Endothelial cell (in vitro differentiated cells): ENCODE results near the gene PLXNA2. TPM values are rescaled to one million over a fixed set of nuclear protein-coding genes. Genes with fewer than 3 reads are reported as not detected.

Source experiments
- DNase-seq: peaks from one replicate; pipeline ENCODE4 v3.0.0; 2021; ENCODE audit warnings: low spot score
- H3K27ac Mint-ChIP-seq: one replicate; pipeline ENCODE4 v1.8.0; 2021; ENCODE audit warnings: mixed read lengths, inconsistent platforms; ENCODE audit not compliant: unreplicated experiment
- H3K27me3 Mint-ChIP-seq: one replicate; pipeline ENCODE4 v1.8.0; 2021; ENCODE audit warnings: mild to moderate bottlenecking, moderate library complexity, mixed read lengths, inconsistent platforms; ENCODE audit not compliant: unreplicated experiment
- H3K36me3 Mint-ChIP-seq: one replicate; pipeline ENCODE4 v1.8.0; 2021; ENCODE audit warnings: mild to moderate bottlenecking, low read depth, mixed read lengths, inconsistent platforms; ENCODE audit not compliant: unreplicated experiment
- H3K4me1 Mint-ChIP-seq: one replicate; pipeline ENCODE4 v1.8.0; 2021; ENCODE audit warnings: mild to moderate bottlenecking, mixed read lengths, inconsistent platforms; ENCODE audit not compliant: unreplicated experiment
- H3K4me3 Mint-ChIP-seq: one replicate; pipeline ENCODE4 v1.8.0; 2021; ENCODE audit warnings: mild to moderate bottlenecking, mixed read lengths, inconsistent platforms; ENCODE audit not compliant: unreplicated experiment
- H3K9me3 Mint-ChIP-seq: one replicate; pipeline ENCODE4 v1.8.0; 2021; ENCODE audit warnings: mixed read lengths, inconsistent platforms; ENCODE audit not compliant: unreplicated experiment
- CTCF ChIP-seq: fragments of 200-600 bp; sonication (generic); IDR thresholded peaks from one replicate; pipeline ENCODE4 v1.5.0; 2021; ENCODE audit warnings: antibody characterized with exemption; ENCODE audit not compliant: unreplicated experiment
- total RNA-seq: library from RNA; stranded (reverse); fragmentation: NEBNext Ultra II Directional; extraction: Animal tissue kit (Norgen Biotek cat#: 25700); gene quantifications from one replicate; pipeline ENCODE4 v1.2.1, GENCODE V29; 2021; ENCODE audit not compliant: unreplicated experiment

The PLXNA2 gene
- total RNA-seq, 1 donor from 2014 or later = 25.6 TPM

DNA sequence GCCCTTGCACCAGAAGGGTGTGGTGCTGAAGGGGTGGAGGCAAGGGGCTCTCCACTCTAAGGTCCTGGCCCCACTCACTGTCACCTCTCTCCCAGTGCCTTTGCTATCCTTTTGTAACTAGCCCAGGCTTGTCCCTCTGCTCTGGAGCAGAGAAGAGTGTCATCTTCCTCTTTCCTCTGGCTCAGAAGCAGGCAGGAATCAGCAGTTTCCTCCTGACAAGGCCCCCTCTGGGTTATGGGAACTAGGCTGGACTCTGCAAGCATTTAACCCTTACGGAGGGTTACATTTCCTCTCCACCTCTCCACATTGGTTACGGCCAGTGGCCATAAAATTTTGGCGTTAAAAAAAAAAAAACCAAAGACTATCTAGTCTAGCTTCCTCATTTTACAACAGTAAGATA lies 30.4 kb downstream of the PLXNA2 start:
- Mint-ChIP-seq H3K9me3 (no peaks in the 10 kb centered on the region), H3K4me3 (no peak overlapping the region), H3K4me1 (peaks cover 81% of the 10 kb centered on the region), H3K36me3 (peaks cover 27% of the 10 kb centered on the region), H3K27me3 (peaks cover 4% of the 10 kb centered on the region), H3K27ac (peak overlapping the region; percentile 90)
- no peak for TF ChIP-seq CTCF
- DNase-seq = no peak

- no peak for DNase-seq
- H3K27me3 Mint-ChIP-seq = peaks cover 3% of the 10 kb centered on the region
- H3K4me1 Mint-ChIP-seq = peaks cover 82% of the 10 kb centered on the region
- no peak for TF ChIP-seq CTCF
- H3K9me3 Mint-ChIP-seq = no peaks in the 10 kb centered on the region
- peaks cover 20% of the 10 kb centered on the region for H3K36me3 Mint-ChIP-seq
- no peak overlapping the region for H3K4me3 Mint-ChIP-seq
- peak overlapping the region; percentile 90 for H3K27ac Mint-ChIP-seq
Observed at GRCh38 chr1:208212893-208213292, 31.3 kb downstream of the PLXNA2 start.

DNA sequence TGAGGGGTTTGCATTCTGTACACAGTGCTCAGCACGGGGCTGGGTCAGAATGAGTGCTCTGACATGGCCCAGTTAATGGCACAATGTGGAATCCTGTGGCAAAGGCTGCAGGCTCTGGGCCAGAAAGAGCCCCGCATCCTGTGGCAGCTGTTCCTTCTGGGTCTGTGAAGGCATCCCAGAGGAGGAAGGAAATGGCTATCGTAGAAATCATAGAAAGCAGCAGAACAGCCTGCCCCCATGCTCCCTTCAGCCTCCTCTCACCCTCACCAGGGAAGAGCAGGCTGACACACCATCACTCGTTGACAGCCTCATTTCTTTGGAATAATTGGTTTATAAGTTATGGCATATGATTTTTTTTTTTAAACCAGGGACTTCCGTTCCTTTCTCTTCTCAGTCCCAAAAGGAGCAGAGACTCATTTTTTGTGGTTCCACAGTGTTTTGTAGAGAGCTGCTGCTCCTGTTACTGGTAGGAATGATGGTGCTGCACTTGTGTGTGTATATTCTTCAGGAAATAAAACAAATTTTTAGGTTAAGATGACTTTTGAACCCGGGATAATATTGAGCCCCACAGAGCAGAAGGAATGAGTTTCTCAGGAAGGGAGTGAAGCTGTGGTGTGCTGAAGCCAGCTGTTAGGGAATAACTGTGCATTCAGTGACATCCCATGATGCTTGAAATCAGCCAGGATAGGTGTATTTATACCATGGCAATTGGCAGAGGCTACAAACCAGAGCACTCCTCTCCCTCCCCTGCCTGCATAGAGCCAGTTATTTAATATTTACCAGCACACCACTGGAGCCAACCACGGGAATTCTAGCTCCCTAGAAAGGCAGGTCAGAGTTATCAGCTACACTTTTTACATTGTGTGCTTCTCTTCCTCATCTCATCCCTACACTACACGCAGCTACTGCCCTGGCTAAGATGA lies 32.0 kb downstream of the PLXNA2 start:
- DNase-seq = peak; percentile 39
- Mint-ChIP-seq H3K4me1 (peaks cover 89% of the 10 kb centered on the region), H3K27me3 (peaks cover 3% of the 10 kb centered on the region), H3K4me3 (no peak overlapping the region), H3K36me3 (peaks cover 25% of the 10 kb centered on the region), H3K9me3 (no peaks in the 10 kb centered on the region), H3K27ac (peak overlapping the region; percentile 90)
- no peak for TF ChIP-seq CTCF

DNA sequence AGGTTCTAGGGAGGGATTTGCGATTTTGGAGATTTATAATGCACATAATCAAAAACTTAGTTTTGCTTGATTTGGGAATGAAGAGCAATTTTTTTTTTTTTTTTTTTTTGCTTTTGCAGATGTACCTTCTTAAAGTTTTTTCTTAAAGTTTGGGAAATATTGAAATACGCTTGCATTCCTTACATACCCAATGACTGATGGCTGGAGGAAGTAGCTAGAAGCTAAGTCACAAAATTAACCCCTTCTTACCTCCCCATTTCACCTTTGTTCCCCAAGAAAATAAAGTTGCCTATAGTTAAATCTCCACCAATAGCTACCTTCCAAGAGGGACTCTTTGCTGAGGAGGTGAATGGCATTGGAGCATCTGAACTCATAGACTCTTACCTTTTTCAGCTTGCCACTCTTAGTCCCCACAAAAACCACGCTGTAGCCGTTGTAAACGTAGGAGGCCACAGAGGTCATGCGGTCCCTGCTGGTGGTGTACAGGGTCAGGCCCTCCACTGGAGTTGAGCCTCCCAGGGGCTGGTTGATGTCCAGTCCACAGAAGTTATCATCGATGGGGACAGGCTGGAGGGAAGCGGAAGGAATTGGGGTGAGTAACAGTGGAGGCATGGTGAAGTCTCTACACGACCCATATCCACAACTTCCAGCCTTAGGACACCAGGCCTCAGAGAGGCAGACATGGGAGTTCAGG lies 34.1 kb downstream of the PLXNA2 start:
- no peak overlapping the region for H3K27ac Mint-ChIP-seq
- no peak for DNase-seq
- H3K27me3 Mint-ChIP-seq = peaks cover 2% of the 10 kb centered on the region
- H3K4me1 Mint-ChIP-seq = peaks cover 76% of the 10 kb centered on the region
- H3K4me3 Mint-ChIP-seq = no peak overlapping the region
- peaks cover 7% of the 10 kb centered on the region for H3K36me3 Mint-ChIP-seq
- TF ChIP-seq CTCF = no peak
- no peaks in the 10 kb centered on the region for H3K9me3 Mint-ChIP-seq

- DNase-seq = no peak
Observed at GRCh38 chr1:208209286-208209685, 34.9 kb downstream of the PLXNA2 start.

More at GRCh38 chr1:208209286-208209685, 34.9 kb downstream of the PLXNA2 start:
- H3K27ac Mint-ChIP-seq = no peak overlapping the region
- no peak overlapping the region for H3K4me3 Mint-ChIP-seq
- TF ChIP-seq CTCF = no peak
- peaks cover 2% of the 10 kb centered on the region for H3K27me3 Mint-ChIP-seq
- H3K36me3 Mint-ChIP-seq = peaks cover 7% of the 10 kb centered on the region
- H3K4me1 Mint-ChIP-seq = peaks cover 68% of the 10 kb centered on the region
- no peaks in the 10 kb centered on the region for H3K9me3 Mint-ChIP-seq
